ENCODE data around the gene RPP21.
"Not testable (repeated sequence)": the region's sequence is repeated elsewhere in the genome, so short reads cannot be mapped to it uniquely, and the experiment has no call there.

RPP21 gene

DNA sequence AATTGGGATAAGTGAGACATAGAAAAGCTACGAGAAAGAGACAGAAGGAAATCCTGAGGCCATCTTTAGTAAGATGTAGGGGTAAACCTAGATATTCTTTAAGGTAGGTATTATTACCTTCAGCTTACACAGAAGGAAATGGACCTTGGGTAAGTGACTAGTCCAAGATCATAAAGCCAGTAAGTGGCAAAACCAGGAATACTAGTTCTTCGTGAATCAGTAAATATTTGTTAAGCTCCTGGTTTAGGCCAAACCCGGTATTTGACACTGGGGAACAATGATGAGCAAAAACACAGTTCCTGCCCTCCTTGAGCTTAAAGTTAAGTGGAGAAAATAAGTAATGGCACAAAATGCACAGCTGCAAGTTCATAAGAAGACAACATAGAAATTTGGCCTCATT, 13.0 kb upstream of the RPP21 start:
- no peak for DNase-seq

DNA sequence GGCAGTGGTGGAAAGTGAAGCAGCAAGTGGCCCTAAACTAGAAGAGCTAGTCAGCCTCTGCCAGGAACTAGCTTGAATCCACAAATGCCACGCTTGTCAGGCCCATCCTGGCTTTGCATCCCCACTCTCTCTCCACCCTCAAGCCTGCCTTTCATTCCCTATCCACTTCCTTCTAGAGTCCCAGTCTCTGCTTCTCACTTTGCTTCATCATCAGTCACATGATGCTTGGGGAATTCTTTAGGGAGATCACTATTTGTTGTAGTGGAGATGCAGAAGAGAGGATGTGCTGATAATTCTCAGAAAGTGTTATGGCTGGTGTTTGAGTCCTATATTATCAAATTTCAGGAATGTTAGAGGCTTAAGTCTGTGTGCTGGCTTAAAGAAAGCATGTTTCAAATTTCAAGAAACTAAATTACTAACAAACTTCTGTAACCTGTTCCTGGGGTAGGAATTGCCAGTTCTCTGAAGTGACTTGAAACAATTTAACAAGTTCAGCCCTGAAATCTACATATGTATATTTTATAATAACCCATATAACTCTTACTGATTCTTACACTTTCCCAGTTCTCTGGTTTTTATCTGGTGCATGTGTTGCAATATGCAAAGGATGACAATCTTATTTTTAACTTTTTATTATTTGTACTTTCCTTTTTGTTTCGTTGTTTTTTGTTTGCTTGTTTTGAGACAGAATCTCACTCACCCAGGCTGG, 10.7 kb upstream of the RPP21 start:
- DNase-seq, result no peak

DNA sequence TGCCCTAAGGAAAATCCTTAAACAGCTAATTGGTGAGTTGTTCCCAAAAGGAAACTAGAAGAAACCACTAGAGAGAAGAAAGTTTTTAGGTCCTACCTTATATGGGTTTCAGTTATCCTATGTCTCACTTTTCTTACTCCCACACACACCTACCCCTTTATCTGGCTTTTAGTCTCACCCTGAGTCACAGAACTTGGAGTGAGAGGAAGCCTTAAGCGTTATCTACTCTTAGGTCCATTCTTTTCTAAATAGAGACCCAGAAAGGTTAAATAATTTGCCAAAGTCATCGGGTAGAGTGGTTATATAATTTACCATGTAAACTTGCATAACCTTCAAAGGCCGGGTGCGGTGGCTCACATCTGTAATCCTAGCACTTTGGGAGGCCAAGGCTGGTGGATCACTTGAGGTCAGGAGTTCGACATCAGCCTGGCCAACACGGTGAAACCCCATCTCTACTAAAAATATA, 4.3 kb upstream of the RPP21 start:
- no peak for DNase-seq

DNA sequence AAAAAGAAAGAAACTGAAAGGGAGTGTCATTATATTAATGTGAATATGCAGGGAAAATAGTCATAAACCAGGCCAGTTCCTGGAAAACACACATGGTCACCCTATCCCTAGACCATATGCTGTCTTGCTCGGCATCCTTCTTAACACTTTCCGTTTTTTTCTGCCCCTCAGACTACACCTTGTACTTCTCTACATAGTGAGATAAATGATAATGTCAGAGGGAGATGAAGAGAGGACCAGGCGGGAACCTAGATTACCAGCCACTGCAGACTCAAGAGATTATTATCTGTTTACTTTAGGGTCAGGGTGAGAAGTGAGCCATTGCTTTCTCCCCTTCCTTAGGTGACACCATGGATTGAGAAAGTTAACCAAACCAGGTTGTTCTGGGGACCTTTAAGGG, 3.7 kb upstream of the RPP21 start:
- no peak for DNase-seq

DNA sequence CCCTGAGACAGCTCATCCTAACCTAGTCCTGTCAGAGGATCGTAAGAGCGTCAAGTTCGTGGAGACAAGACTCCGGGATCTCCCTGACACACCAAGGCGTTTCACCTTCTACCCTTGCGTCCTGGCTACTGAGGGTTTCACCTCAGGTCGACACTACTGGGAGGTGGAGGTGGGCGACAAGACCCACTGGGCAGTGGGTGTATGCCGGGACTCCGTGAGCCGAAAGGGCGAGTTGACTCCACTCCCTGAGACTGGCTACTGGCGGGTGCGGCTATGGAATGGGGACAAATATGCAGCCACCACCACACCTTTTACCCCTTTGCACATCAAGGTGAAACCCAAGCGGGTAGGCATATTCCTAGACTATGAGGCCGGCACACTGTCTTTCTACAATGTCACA, 3.2 kb upstream of the RPP21 start:
- no peak for DNase-seq

DNA sequence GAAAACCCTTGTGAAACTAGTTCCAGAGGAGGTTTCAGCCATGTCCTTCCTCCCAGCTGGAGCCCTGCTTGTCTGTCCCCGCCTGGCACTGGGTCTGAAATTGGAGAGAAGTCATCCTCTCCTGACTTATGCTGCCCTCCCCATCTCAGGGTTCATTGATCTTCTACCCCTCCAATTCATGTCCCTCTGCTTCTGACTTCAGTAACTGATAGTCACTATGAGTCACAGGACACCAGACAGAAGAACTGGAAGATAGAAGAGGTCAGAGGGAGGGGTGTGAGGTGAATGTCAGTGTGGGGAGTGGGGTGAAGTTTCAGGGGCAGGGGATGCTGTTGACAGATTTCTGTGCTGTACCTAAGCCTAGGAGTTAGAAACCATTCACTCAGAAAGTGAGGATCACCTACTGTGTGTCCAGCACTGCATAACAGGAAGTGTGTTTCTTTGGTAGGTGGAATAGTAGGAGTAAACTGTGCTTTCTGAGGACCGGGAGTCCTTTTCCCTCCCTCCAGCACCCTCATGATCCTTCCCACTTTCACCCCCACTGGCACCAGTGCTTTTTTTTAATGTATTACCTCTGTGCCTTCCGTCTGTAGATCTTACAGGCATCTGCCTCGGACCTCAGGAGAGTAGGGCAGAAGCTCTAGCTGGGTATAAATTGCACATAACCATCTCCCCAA, 627 bp upstream of the RPP21 start:
- no peak for DNase-seq

DNA sequence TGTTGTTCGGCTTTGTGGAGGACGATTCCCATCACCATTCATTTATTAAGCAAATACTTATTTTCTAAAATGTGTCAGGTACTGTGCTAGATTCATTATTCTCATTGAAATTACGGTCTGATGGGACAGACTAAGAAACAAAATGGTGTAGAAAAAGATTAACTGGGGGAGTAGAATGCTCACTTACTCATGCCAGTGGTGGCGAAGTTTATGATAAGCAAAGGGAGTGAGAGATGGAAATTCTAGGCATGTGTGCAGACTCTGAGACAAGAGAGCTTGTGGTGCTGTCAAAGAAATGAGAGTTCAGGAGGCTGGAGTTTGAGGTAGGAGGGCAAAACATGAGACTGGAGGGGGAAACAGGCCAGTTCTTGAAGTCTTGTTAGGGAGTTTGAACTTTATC, 896 bp downstream of the RPP21 start:
- DNase-seq, result no peak

DNA sequence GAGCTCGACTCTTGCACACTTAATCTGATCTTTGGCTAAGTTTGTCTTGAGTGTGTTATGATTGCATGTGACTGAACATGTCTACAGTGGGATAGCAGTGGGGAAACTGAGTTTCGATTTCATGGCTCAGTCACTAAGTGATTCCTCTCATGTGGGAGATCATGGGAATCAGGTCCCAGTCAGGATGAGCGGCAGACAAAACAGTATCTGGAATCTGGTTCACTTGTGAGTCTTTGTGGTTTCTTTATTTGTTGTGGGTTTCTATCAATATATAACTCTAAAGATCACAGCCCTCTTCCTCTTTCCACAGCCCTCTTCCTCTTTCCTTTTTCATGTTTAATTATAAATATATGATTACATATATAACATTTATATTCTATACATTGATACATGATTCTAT, 4.0 kb downstream of the RPP21 start:
- DNase-seq, result no peak

DNA sequence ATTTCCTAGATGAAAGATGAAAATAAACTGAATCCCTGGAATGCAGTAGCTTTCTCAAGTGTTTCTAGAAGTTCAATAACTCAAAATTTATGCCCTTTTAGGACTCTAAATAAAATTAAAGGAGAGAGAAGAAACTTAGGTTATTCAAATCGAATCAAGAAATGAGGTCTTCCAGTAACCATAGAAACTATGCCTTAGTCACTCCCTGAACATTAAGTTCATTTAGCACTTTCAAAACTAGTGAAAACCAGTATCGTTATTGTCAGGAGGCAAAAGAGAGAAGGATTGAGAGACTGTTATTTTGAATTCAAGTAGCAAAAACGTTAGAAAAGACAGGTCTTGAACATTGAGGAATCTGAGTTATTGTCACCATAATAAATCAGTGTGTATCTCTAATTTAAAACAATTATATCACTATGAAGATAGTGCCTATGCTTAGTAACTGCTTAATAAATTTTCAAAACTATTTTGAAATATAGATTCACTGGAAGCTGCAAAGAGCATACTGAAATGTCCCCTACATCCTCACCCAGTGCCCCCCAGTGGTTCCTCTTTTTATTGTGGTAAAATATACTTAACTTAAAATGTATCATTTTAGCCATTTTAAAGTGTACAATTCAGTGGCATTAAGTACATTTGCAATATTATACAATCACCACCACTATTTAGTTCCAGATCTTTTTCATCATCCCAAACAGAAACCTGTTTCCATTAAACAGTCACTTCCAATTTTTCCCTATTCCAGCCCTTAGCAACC, 4.6 kb downstream of the RPP21 start:
- no peak for DNase-seq

DNA sequence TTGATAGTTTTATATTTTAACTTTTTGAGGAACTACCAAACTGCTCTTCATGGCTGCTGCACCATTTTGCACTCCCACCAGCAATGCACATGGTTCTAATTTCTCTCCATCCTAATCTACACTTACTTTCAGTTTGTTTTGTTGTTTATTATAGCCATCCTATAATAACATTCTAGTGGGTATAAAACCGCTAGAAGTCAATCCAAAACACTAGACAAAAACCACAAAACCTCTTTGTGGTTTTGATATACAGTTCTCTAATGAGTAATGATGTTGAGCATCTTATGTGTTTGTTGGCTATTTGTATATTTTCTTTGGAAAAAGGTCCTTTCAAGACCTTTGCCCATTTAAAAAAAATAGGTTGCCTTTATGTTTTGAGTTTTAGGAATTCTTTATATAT, 5.6 kb downstream of the RPP21 start:
- DNase-seq, result no peak

DNA sequence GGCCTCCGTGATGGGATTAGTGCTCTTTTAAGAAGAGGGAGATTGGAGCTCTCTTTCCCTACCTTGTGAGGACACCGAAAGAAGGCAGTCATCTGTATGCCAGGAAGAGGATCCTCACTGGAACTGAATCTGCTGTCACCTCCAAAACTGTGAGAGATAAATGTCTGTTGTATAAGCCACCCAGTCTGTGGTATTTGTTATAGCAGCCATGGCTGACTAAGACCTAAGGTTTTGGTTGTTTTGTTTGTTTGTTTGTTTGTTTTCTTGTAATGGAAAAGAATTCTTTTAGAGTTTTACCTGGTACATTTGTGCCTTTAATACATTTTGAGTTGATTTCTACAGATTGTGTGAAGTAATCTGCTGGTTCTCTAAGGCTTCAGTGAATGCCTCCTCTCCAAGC, 7.6 kb downstream of the RPP21 start:
- no peak for DNase-seq

DNA sequence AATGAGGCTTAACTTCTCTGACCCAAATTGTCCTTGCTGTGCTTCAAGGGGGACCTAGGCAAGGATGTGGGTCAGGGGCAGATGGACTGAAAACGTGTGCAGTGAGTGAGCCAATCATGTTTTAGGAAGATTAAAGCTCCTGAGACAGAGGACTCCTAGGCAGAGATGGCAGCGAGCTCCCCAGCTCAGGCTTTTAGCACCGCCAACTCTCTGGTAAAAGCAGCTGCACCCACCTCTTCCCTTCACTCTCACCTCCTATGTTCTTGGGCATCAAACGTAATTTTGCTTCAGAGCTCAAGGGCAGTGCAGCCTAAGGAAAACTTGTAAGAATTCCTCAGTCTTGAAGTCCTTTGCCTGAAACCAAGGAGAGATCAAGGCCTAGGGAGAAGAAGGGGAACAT, 10.3 kb downstream of the RPP21 start:
- no peak for DNase-seq

DNA sequence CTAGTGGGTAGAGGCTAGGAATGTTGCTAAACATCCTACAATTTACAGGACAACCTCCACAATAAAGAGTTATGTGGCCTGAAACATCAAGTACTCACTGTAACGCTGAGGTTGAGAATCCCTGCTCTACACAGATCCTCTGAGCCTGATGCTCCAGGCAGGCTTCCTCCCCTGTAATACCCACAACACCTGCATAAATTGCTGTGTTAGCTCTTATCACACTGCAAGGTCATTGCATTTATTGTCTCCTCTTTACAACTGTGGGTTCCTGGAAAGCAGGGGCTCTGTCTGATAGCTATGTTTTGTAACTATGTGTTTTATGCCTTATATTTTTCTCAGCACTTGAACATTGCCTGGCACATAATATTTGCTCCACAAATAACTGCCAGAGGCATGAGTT, 11.6 kb downstream of the RPP21 start:
- DNase-seq, result no peak

DNA sequence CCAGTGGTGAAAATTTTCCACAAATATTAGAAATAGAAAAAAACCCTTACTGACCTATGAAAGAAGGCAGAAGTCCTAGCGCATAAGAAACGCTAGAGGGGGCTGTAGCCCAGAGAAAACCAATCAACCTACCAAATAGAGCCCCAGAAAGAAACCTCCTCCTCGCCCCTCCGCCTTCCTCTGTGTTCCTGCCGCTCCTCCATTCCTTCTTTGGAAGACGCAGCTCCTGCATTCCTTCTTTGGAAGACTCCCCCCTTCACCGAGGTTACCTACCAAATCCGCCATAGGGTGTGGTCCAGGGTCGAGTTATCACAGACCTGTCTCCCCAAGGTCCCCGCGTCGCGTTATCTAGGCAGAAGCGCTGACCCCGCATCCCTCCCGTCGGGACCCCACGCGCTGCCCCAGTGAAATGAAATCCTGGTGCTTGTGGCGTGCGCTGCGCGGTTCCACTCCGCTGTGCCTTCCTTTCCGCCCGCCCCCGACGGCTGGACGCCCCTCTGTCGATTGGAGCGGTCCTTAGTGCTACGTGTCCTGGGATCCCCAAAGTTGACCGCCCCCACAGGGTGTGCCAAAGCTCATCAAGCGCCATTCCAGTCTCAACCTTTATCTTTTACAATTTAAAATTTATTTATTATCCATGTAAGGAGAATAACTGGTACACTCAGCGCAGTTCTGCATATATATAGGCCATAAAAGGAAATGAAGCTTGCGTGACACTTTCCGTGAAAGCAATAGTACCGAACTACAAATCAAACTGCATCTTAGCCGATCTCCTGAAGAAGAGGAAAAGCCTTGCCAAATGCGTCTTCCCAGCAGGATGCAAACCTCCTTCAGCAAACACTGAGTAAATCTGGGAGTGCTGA, 13.0 kb downstream of the RPP21 start:
- DNase-seq, result no peak

DNA sequence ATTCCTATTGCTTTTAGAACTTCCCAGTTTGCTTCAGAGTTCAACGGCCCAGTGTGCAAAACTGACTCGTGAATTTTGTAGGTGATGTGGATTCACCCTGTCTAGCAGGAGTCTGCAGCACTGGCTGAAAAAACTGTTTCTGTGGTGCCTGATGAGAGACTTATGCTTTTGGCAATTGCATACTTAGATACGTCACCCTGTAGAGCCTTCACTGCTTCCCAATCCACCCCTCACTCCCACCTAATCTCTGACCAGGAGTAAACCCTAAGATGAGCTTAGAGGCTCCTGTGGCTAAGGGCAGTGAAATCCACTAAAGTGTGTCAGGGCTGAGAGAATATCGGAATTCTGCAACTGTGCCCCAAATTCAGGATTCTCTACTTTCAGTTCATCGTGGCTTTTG, 14.3 kb downstream of the RPP21 start:
- DNase-seq, result no peak

DNA sequence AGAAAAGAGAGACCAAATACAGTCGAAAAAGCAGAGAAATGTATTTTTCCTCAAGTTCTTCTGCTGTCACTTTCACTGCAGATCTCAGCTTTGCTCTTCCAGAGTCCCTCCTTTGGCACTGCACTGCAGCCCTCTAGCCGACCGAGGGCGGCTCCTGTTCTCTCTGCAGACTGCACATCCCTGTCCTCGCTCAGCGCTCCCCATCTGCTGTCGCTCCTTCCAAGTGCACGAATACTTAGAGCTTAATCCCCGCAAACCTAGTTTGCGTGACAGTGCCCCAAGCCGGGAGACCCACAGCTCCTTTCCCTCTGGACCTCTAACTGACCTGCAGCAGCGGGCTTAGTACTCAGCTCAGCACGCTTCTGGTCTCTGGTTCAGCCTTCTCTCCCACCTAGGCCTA, 15.2 kb downstream of the RPP21 start:
- DNase-seq, result no peak

DNA sequence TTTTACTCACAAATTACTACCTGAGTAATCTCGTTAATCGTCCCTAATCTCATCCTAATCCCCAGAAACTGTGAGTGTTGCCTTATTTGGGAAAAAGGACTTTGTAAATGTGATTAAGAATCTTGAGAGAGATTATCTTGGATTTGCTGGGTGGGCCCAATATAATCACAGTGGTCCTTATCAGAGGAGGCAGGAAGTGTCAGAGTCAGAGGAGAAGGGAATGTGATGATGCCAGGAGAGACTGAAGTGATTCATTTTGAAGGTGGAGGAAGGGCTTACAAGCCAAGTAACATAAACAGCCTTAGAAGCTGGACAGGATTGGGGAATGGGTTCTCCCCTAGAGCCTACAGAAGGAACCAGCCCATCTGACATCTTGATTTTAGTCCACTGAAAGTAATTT, 16.7 kb downstream of the RPP21 start:
- no peak for DNase-seq

DNA sequence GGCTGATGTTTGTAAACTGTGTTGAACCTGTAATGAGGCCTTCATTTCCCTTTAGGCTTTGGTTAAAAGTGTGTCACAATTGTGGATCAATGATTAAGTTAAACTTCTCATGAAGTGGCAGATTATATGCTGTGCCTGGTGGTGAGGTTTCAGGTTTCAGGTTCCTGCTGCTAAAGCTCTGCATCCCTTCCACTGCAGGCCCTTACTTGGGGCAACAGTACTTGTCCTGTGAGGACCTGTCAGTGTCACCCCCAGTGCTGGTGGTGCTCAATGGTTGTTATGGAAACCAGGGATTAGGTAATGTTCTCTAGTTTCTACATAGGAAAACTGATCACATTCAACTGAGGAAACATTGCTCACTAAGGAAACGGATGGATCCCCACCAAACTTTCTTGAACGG, 18.5 kb downstream of the RPP21 start:
- no peak for DNase-seq

DNA sequence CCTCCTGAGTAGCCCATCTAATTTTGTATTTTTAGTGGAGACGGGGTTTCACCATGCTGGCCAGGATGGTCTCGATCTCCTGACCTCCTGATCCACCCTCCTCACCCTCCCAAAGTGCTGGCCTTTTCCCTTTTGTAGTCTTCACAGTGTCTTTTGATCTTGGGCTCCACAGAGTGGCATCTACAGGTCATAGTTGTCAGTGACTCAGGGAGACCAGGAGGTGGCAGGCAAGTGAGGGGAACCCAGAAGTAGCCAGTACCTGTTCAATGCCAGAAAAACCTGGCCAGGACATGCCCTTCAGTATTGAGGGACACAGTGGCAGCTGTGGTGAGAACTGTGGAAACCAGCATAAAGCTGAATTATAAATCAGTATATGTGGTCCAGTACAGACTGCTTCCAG, 19.6 kb downstream of the RPP21 start:
- DNase-seq, result no peak

DNA sequence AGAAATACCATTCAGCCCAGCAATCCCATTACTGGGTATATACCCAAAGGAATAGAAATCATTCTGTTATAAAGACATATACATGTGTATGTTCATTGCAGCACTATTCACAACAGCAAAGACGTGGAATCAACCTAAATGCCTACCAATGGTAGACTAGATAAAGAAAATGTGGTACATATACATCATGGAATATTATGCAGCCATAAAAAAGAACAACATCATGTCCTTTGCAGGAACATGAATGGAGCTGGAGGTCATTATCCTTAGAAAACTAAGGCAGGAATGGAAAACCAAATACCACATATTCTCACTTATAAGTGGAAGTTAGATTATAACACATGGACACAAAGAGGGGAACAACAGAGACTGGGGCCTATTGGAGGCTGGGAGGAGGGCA, 24.3 kb downstream of the RPP21 start:
- not testable (repeated sequence) for DNase-seq

DNA sequence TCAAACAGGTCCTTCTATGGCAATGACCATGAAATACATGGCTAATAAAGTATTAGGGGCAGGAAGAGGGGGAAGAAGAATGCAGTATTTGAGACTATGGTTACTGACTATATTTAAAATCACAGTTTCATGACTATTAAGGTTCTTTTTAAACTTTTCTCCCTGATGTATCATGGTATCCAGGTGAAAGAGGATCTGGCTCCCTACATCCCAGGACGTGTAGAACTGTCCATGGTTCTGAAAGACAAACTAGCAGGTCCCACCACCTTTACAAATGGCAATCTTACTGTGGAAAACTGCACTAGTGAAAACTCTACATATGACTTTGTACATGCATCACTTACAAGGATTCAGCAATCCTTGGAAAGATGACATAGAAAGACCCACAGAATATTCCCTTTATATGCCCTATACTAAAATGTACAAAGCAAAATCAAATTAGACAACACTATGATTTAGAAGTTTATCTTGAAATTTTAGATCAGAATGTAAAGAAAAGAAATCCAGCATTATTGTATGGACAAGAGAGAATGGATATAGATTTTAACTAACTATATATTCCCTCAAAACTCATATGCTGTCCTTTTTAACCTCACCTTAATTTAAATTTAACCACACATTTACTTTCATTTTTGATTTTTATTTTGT, 33.5 kb downstream of the RPP21 start:
- DNase-seq, result no peak

DNA sequence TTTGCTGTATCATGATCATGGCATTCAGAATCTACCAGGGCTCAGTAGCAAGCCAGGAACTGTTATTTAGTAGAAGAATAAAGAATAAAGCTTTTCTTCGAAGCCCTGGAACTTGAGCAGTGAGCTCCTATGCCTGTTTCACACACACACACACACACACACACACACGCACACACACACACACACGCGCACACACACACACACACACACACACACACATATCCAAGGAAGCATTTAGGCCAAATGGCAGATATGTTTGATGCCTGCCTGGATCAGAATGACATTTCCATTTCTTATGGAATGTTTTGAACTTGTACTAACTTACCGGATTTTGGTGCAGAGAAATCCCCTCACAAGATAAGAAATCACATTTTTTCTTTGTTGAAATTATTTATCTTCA, 35.5 kb downstream of the RPP21 start:
- no peak for DNase-seq

DNA sequence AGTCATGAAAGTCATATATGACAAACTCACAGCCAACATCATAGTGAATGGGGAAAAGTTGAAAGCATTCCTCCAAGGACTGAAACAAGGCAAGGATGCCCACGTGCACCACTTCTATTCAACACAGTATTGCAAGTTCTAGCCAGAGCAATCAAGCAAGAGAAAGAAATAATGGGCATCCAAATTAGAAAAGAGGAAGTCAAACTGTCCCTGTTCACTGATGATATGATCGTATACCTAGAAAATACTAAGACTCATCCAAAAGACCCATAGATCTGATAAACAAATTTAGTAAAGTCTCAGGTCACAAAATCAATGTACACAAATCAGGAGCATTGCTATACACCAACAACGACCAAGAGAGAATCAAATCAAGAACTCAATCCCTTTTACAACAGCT, 41.2 kb downstream of the RPP21 start:
- DNase-seq, result no peak
